Measurements from ENCODE around the gene ATP2B2. TPM values are rescaled to one million over a fixed set of nuclear protein-coding genes. Genes with fewer than 3 reads are reported as not detected.

The ATP2B2 gene
- total RNA-seq, 3 donors from 2014 or later = 0.09 to 0.70 (median 0.12) TPM

GRCh38 chr3:10489746-10490483 is 15.5 kb downstream of the ATP2B2 start:
- intact Hi-C loops (cut with DNase I, micrococcal nuclease) = no loop called here
- Histone ChIP-seq H3K4me3 (no peak overlapping the region), H3K9me3 (no peaks in the 10 kb centered on the region), H3K4me1 (ENCODE audit: low read depth) (no peaks in the 10 kb centered on the region), H3K36me3 (ENCODE audit: low read depth) (no peaks in the 10 kb centered on the region)
- ATAC-seq (no peak), DNase-seq (no peak)
- TF ChIP-seq CTCF (IDR thresholded peaks at IDR 0.05) = no peak

DNA sequence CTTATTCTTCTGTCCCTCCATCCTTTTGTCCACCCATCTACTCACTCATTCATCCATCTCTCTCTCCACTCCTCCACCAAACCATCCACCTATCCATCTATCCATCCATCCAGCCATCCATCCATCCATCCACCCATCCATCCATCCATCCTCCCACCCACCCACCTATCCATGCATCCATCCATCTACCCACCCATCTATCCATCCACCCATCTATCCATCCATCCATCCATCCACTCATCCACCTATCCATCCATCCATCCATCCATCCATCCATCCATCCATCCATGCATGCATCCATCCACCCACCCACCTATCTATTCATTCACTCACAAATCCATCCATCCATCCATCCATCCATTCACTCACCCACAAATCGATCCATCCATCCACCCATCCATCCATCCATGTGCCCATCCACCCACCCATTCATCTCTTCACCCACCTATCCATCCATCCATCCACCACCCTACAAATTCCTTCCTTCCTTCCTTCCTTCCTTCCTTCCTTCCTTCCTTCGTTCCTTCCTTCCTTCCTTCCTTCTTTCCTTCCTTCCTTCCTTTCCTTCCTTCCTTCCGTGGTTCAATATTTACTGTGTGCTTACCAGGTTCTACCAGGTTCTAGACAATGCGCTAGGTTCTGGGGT is 17.3 kb downstream of the ATP2B2 start:
- Histone ChIP-seq H3K4me1 (ENCODE audit: low read depth) (no peaks in the 10 kb centered on the region), H3K4me3 (no peak overlapping the region), H3K9me3 (no peaks in the 10 kb centered on the region), H3K36me3 (ENCODE audit: low read depth) (no peaks in the 10 kb centered on the region)
- intact Hi-C loops (cut with DNase I, micrococcal nuclease) = no loop called here
- ATAC-seq = no peak
- TF ChIP-seq CTCF (IDR thresholded peaks at IDR 0.05) = no peak
- no peak for DNase-seq

- no peak overlapping the region for H3K4me3 ChIP-seq
- no peaks in the 10 kb centered on the region for H3K9me3 ChIP-seq
- intact Hi-C loops (cut with DNase I, micrococcal nuclease) = no loop called here
- no peaks in the 10 kb centered on the region for H3K36me3 ChIP-seq (ENCODE audit: low read depth)
- DNase-seq (no peak), ATAC-seq (no peak)
- no peaks in the 10 kb centered on the region for H3K4me1 ChIP-seq (ENCODE audit: low read depth)
- TF ChIP-seq CTCF (IDR thresholded peaks at IDR 0.05) = no peak
Observed at GRCh38 chr3:10485806-10486205, 19.6 kb downstream of the ATP2B2 start.

DNA sequence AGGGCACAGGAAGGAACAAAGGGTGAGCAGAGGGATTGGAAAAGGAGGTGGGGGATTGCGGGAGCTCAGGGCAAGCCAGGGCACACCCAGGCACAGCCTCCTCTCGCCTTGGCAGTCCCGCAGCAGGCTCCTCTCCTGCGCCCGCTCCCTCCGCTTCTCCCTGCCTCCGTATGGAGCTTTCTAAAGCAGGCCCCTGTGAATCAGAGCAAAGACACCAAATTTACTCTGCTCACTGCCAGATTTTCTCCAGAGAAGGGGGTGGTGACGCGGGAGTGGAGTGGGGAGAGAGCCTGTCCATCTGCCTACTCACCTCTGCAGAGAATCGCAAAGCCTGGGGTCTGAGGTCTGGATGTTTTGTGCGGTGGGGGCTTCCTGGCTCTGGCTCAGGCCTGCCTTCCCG is 20.0 kb downstream of the ATP2B2 start:
- no peaks in the 10 kb centered on the region for H3K36me3 ChIP-seq (ENCODE audit: low read depth)
- no peak for DNase-seq
- no peak overlapping the region for H3K4me3 ChIP-seq
- TF ChIP-seq CTCF (IDR thresholded peaks at IDR 0.05) = no peak
- no peaks in the 10 kb centered on the region for H3K4me1 ChIP-seq (ENCODE audit: low read depth)
- no peaks in the 10 kb centered on the region for H3K9me3 ChIP-seq
- ATAC-seq = no peak
- intact Hi-C loops (cut with DNase I, micrococcal nuclease) = no loop called here

DNA sequence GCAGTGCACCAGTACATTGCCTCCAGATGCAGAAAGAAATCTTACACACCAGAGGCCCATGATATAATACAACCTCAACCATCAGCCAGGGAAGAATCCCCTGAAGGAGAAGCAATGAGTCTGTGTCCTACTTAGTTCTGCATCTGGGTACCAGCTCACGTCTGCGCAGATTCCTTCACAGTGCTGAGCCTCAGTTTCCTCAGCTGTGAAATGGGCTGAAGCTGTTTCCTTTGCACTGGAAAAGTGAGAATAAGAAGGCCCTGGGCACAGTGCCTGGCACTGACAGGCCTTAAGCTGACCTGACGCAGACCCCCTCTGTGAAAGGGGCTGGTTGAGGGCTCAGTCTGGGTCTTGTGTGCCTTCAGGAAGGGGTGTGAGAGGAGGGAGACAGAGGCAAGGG is 20.7 kb downstream of the ATP2B2 start:
- H3K9me3 ChIP-seq = no peaks in the 10 kb centered on the region
- ATAC-seq (no peak), DNase-seq (no peak)
- no peaks in the 10 kb centered on the region for H3K36me3 ChIP-seq (ENCODE audit: low read depth)
- no peak overlapping the region for H3K4me3 ChIP-seq
- no peak for TF ChIP-seq CTCF (IDR thresholded peaks at IDR 0.05)
- H3K4me1 ChIP-seq (ENCODE audit: low read depth) = no peaks in the 10 kb centered on the region
- intact Hi-C loops (cut with DNase I, micrococcal nuclease) = no loop called here
